HG03565 (cell line): ENCODE data around the gene CDKN2A.

ENCODE experiments used
- ATAC-seq: cut with Tn5 transposase; IDR thresholded peaks from one replicate; pipeline ENCODE4 v1.9.1; 2021; ENCODE audit warnings: mild to moderate bottlenecking, moderate library complexity; ENCODE audit not compliant: unreplicated experiment

Gene CDKN2A

DNA sequence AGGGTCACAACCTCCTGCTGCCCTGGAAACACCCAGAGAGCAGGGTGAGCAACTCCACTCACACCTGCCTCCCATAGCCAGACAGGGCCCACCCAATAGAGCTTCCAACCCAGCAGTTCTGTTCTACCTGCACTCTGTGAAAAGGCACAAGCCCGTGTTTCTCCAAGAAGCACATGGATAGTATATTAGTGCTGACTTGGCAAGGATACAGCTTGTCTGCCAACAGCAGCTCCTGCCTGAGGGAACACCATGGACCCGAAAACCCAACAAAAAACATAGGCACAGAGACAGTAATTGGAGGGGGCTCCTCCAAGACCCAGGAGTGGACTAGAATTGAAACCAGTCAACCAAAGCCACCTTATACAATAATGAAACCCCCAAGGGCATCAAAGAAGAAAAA is 48.6 kb downstream of the CDKN2A start:
- no peak for ATAC-seq

DNA sequence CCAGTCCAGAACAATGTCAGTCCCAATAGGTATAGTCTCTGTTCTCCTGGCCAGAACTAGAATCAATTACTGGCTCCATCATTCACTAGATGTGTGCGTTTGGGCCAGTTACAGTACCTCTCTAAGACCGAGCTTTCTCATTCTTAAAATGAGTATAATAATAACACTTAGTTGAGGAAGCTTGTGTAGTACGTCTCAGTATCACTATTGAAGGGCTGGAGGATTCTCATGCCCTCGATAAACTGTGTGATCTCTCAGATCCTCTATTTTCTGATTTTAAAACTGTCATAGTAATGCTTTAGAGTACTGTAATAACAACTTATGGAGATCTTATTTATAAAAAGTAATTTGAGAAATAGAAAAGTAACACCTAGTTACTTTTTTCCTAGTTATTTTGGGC is 50.7 kb downstream of the CDKN2A start:
- ATAC-seq = no peak

DNA sequence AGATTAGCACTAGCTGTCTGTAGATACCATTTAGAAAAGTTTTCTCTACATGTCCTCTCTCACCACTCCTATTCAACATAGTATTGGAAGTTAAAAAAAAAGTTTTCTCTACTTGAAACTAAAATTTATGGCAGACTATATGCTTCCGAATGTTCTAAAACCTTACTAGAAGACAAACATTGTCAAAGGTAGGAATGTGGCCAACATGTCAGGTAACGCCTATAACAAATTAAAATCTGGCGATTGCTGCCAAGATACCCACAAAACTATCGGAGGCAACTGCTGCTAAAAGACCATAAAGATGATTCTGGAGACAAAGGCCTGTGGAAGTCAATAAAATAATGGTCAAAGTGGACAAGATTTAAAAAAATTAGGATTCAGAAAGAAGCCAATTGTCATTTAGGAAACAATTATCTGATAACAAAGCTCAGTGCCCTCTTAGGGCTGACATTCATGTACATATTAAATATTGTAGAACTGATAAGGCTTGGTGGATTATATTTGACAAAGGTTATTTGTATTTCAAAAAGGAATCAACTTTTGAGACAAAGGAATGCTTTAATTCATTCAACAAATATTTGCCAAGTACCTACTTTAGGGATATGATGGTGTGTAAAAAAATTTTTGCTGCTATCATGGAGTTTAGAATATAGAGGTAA is 52.7 kb downstream of the CDKN2A start:
- no peak for ATAC-seq

DNA sequence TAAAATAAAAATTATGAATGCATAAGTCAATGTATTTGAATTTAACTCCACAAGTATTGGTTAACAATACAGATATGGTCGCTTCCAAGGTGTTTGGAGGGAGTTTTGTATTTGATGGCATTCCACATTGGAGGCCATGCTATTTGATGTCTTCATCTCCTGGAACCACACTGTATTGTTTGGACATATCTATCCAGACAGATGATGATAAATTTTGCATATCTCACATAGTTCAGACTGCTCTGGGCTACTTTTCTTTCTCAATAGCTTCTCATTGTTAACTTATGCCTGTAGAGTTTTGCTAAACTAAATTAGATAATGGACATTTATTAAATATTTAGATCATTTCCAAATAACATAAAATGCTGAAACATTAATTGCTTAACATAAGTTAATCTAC is 58.0 kb downstream of the CDKN2A start:
- ATAC-seq = no peak

DNA sequence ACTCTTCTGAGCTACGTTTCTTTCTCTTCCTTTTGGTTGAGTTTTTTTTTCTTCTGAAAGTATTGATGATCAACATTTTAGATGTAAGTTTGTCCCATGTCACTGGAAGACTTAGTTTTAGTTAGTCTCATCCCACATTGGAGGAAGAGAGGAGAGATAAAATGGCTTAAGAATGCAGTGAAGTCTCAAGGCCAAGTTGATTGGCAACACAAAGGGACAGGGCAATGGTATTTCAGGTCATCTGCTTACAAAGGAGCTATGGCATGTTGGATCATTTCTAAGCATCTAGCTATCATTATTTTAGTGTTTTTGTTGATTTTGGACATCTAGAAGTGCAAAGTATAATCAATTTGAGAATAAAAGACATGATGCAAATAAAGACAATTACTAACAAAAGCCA is 58.6 kb downstream of the CDKN2A start:
- no peak for ATAC-seq

DNA sequence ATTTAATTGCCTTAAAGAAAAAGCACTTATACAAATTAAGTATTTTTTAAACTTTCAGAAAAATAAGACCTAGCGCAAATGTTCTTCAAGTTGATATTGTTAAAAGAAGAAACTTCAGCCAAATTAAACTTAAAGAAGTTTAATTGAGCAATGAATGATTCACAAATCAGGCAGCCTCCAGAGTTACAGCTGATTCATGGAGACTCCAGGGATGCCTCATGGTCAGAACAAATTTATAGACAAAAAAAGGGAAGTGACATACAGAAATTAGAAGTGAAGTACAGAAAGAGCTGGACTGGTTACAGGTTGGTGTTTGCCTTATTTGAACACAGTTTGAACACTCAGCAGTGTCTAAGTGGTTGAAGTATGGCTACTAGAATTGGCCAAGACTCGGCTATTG is 60.3 kb downstream of the CDKN2A start:
- no peak for ATAC-seq

DNA sequence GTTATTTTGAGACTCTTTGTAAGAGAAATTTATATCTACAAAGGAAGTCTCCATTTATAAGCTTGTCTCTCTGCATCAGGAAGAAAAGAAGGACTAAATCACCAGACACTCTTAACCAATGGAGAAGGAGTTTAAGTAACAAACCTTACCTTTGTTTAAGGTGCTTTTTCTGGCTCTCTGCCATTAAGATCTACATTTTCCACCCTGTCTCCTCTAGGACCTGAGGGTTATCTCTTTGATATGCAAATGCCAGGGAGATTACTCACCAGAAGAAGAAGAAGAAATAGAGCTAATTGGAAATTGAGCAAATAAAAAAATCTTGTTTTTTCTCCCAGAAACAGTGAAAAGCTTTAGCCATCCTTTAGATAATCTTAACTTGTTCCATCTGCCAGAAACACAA is 60.9 kb downstream of the CDKN2A start:
- no peak for ATAC-seq

DNA sequence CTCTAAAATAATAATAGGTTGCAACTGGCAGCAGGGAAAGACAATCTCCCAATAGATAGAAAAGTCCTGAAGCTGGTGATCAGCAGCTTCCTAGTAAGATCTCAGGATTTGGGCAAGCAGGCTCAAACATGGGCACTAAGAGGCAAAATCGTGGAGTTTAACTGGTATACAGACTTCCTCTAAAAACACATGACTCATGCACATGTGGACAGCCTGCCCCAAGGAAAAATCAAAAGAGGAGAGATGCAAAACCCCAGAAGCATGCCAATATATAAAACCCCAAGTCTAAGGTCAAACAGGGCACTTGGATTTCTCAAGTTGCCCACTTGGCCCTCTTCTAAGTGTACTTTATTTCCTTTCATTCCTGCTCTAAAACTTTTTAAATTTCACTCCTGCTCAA is 62.8 kb downstream of the CDKN2A start:
- no peak for ATAC-seq

DNA sequence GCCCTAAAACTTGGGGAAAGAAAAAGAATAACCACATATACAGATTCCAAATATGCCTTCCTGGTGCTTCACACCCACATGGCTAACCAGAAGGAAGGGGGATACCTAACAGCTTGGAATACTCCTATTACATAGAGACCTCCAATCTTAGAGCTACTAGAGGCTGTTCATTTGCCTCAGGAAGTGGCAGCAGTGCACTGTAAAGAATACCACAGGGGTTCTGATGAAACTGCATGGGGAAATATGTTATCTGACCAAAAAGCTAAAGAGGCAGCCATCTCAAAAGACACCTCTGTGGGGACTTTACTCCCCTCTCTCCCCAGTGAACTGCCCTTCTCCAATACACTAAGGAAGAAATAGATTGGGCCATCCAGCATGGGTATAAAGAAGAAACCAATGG is 66.4 kb downstream of the CDKN2A start:
- no peak for ATAC-seq

DNA sequence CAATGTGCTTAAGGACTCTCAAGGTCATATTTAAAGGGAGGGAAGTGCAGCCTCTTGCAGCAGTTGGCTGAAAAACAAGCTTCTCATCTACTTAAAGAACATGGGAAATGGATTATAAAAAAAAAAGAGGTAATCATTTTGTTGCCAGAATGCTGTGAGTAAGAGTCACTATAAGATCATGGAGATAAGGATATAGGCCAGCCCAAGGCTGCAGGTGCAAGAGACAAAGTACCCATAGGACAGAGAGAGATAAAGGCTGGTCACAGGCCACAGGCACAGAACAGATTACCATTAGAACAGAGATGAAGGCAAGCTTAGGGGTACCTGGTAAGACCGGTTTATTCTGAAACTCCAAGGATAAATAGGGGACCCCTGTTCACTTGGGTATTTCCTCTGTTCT is 70.5 kb downstream of the CDKN2A start:
- ATAC-seq = no peak

DNA sequence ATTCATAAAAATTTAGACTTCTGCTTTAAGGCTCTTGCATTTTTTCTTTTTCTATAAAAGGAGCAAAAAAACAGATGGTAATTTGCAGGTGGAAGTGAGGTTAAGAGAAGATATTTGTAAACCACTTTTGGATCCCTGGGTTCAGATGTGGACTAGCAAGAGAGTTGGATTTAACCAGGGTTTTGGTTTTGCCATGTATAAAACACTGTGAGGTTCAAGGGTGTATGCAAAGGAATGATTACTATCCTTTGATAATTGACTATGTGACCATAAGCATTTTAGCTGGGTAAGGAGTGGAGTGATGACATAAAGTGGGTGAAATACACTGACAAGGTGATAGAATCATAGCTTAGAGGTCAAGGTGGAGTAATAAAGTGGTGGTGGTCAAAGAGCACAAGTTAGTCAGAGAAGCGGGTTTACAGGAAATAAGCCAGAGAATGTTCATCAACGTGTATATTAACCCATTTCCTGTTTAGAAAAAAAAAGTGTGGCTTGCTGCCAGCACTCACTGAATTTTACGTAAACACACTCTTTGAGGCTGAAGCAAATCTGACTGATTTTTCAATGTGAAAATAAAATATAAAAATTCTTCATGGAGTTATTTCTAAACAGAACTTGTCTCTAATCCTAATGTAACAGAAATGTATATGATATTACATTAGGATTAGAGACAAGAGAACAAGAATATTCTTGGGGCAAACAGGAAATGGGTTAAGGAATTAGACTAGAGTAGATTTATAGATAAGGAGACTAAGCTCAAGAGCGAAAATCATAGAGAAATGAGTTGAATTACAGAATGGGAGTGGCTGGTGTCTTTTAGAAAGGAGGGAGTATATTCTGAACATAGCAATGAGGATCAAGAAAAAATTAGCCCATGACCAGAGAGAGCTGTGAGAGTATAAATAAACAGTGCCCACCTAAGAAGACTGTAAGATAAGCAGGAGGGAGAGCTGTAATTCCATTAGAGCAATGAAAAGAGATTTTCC is 74.5 kb downstream of the CDKN2A start:
- ATAC-seq = peak; percentile 84
